Measurements from ENCODE around the gene SLC27A5.

The SLC27A5 gene

GRCh38 chr19:58511353-58512208 is at the start of gene SLC27A5:
SLC27A5 (minus strand) TSS chr19:58511992; CDS start chr19:58511955, 37 bp downstream.
- H3K4me1 ChIP-seq, result peaks cover 5% of the 10 kb centered on the region
- no peak within 1 kb of the TSS for H2AFZ ChIP-seq
- H3K79me2 ChIP-seq, result peaks cover 20% of the 10 kb centered on the region
- H3K9ac ChIP-seq, result no peak within 1 kb of the TSS
- H3K9me3 ChIP-seq (ENCODE audit: control insufficient read depth, low read length), result no peaks in the 10 kb centered on the region
- no peak within 1 kb of the TSS for H3K27ac ChIP-seq
- H3K4me2 ChIP-seq (ENCODE audit: low read length), result no peak within 1 kb of the TSS
- H3K27me3 ChIP-seq (ENCODE audit: control insufficient read depth, insufficient read depth, low read length), result no peaks in the 10 kb centered on the region
- no peak for TF ChIP-seq CTCF (IDR thresholded peaks at IDR 0.05)
- no peak within 1 kb of the TSS for H3K4me3 ChIP-seq (ENCODE audit: low read depth, low read length)
- no peaks in the 10 kb centered on the region for H3K36me3 ChIP-seq (ENCODE audit: control insufficient read depth, insufficient read depth, low read length)

- no peak for TF ChIP-seq CTCF (IDR thresholded peaks at IDR 0.05)
- Histone ChIP-seq H3K9ac (no peak overlapping the region), H3K9me3 (ENCODE audit: control insufficient read depth, low read length) (no peaks in the 10 kb centered on the region), H3K4me2 (ENCODE audit: low read length) (no peak overlapping the region), H3K4me3 (ENCODE audit: low read depth, low read length) (no peak overlapping the region), H3K79me2 (peaks cover 21% of the 10 kb centered on the region), H2AFZ (no peak overlapping the region), H3K36me3 (ENCODE audit: control insufficient read depth, insufficient read depth, low read length) (no peaks in the 10 kb centered on the region), H3K27me3 (ENCODE audit: control insufficient read depth, insufficient read depth, low read length) (no peaks in the 10 kb centered on the region), H3K4me1 (peaks cover 35% of the 10 kb centered on the region), H3K27ac (no peak overlapping the region)
Measured at GRCh38 chr19:58560921-58561320, 49.1 kb upstream of the SLC27A5 start.

DNA sequence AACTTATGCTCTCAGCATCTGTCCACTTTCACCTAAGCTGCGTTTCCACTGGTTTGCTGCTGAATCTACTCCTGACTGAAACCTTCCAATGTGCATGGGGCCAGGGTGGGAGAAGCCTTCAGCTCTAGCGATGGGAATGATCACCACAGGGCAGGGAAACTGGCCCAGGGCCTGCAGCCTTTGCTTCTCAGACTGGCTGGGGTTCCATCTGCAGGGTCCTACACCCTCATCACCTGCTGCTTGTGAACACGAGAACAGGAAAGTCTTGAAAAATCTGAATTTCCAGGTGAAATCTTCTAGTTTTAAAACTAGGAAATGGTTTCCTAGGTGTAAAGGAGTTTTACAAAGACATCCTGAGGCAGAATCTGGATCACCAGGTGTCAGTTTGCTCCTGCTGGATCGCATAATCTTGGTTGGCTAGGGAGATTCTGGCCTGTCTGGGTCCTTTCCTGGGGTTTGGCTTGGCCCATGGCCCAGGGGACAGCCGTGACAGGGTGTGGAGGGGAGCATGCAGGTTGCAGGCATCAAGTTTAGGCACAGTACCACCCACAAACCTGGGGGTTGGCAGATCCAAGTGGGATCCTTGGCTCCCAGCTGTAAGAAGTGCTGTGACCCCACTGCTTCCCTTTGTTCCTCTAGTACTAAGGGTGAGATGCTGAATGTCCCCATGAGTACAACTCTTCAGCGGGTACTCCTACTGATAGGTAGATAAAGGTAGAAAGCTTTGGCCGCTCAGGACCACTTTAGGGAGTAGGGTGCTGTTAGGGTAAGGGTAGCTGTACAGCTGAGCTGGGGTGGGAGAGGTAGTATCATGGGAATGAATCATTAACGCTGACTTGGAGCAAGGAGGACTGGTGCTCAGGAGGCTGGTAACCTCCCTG is 48.5 kb upstream of the SLC27A5 start:
- no peaks in the 10 kb centered on the region for H3K9me3 ChIP-seq (ENCODE audit: control insufficient read depth, low read length)
- peak overlapping the region; percentile 100 for H3K27ac ChIP-seq
- H3K4me1 ChIP-seq, result peaks cover 39% of the 10 kb centered on the region
- peak overlapping the region; percentile 82 for H3K4me2 ChIP-seq (ENCODE audit: low read length)
- H3K27me3 ChIP-seq (ENCODE audit: control insufficient read depth, insufficient read depth, low read length), result no peaks in the 10 kb centered on the region
- no peak for TF ChIP-seq CTCF (IDR thresholded peaks at IDR 0.05)
- H3K79me2 ChIP-seq, result peaks cover 28% of the 10 kb centered on the region
- peak overlapping the region; percentile 91 for H3K4me3 ChIP-seq (ENCODE audit: low read depth, low read length)
- no peaks in the 10 kb centered on the region for H3K36me3 ChIP-seq (ENCODE audit: control insufficient read depth, insufficient read depth, low read length)
- no peak overlapping the region for H3K9ac ChIP-seq
- H2AFZ ChIP-seq, result peak overlapping the region; percentile 92

GRCh38 chr19:58559275-58560006 is 47.6 kb upstream of the SLC27A5 start:
- no peak for TF ChIP-seq CTCF (IDR thresholded peaks at IDR 0.05)
- peak overlapping the region; percentile 92 for H2AFZ ChIP-seq

More at GRCh38 chr19:58559275-58560006, 47.6 kb upstream of the SLC27A5 start:
- no peaks in the 10 kb centered on the region for H3K9me3 ChIP-seq (ENCODE audit: control insufficient read depth, low read length)
- peak overlapping the region; percentile 100 for H3K27ac ChIP-seq
- H3K4me2 ChIP-seq (ENCODE audit: low read length), result peak overlapping the region; percentile 82
- peak overlapping the region; percentile 91 for H3K4me3 ChIP-seq (ENCODE audit: low read depth, low read length)
- H3K27me3 ChIP-seq (ENCODE audit: control insufficient read depth, insufficient read depth, low read length), result no peaks in the 10 kb centered on the region
- peaks cover 31% of the 10 kb centered on the region for H3K79me2 ChIP-seq
- H3K9ac ChIP-seq, result peak overlapping the region; percentile 91
- H3K36me3 ChIP-seq (ENCODE audit: control insufficient read depth, insufficient read depth, low read length), result no peaks in the 10 kb centered on the region
- H3K4me1 ChIP-seq, result peaks cover 41% of the 10 kb centered on the region
